HEK293 (cell line): ENCODE data around the gene SYTL5.

Source experiments
- CTCF ChIA-PET: fragments of 350-600 bp; formaldehyde crosslinking; extraction: SDS; loops from one replicate; lab custom pipeline; 2021; ENCODE audit warnings: antibody characterized with exemption; lab: Yijun Ruan, JAX
- POLR2A ChIA-PET: fragments of 300-600 bp; formaldehyde crosslinking; extraction: SDS; loops from one replicate; lab custom pipeline; 2020; ENCODE audit warnings: antibody characterized with exemption, inconsistent platforms; lab: Yijun Ruan, JAX
- H3K27ac ChIP-seq: fragments of 200-500 bp; sonication (Bioruptor generic); 2 replicates; pipeline ENCODE4 v1.5.1; 2014; ENCODE audit warnings: low read depth, low read length, control low read depth, inconsistent platforms; ENCODE audit errors: extremely low read depth
- H3K36me3 ChIP-seq, 2 experiments: fragments of 200-500 bp in 1 of 2; sonication (Bioruptor generic) in 1 of 2; 1 replicate in 1 of 2; 2 replicates in 1 of 2; pipeline ENCODE4 v1.5.1; 2014 to 2017; ENCODE audit warnings: inconsistent platforms in 2 of 2, low read length in 2 of 2; ENCODE audit not compliant: control insufficient read depth in 2 of 2, insufficient read depth in 1 of 2
- H3K4me1 ChIP-seq: fragments of 200-500 bp; sonication (Bioruptor generic); 2 replicates; pipeline ENCODE4 v1.5.1; 2014; ENCODE audit warnings: mild to moderate bottlenecking, low read length, inconsistent platforms; ENCODE audit not compliant: control insufficient read depth, insufficient read depth
- H3K4me3 ChIP-seq: 2 replicates; pipeline ENCODE4 v1.5.1; 2011; ENCODE audit warnings: low read depth, mild to moderate bottlenecking, control low read depth, low read length, moderate library complexity
- H3K9me3 ChIP-seq: fragments of 200-500 bp; sonication (Bioruptor generic); 2 replicates; pipeline ENCODE4 v1.5.1; 2014; ENCODE audit warnings: low read depth, low read length, inconsistent platforms; ENCODE audit not compliant: control insufficient read depth, insufficient read depth
- BCL11B ChIP-seq: fragments of 450-650 bp; formaldehyde crosslinking; IDR thresholded peaks from 2 replicates; pipeline ENCODE4 v1.5.1; 2016; ENCODE audit warnings: low read depth, missing biosample characterization, missing genetic modification characterization
- KLF9 ChIP-seq: fragments of 450-650 bp; formaldehyde crosslinking; IDR thresholded peaks from 2 replicates; pipeline ENCODE4 v1.5.1; 2016; ENCODE audit warnings: missing biosample characterization, missing genetic modification characterization, low read depth
- MYNN ChIP-seq: fragments of 450-650 bp; formaldehyde crosslinking; IDR thresholded peaks from 2 replicates; pipeline ENCODE4 v1.5.1; 2016; ENCODE audit warnings: missing biosample characterization, missing genetic modification characterization, borderline replicate concordance
- RBAK ChIP-seq: fragments of 450-650 bp; formaldehyde crosslinking; IDR thresholded peaks from 2 replicates; pipeline ENCODE4 v1.5.1; 2016; ENCODE audit warnings: missing biosample characterization, missing genetic modification characterization
- SP2 ChIP-seq: fragments of 450-650 bp; formaldehyde crosslinking; IDR thresholded peaks from 2 replicates; pipeline ENCODE4 v1.5.1; 2016; ENCODE audit warnings: missing biosample characterization, missing genetic modification characterization
- ZBTB1 ChIP-seq: fragments of 450-650 bp; formaldehyde crosslinking; IDR thresholded peaks from 2 replicates; pipeline ENCODE4 v1.5.1; 2016; ENCODE audit warnings: missing biosample characterization, missing genetic modification characterization
- ZNF155 ChIP-seq: fragments of 450-650 bp; formaldehyde crosslinking; IDR thresholded peaks from 2 replicates; pipeline ENCODE4 v1.5.1; 2016; ENCODE audit warnings: missing biosample characterization, missing genetic modification characterization
- ZNF174 ChIP-seq: fragments of 450-650 bp; formaldehyde crosslinking; IDR thresholded peaks from 2 replicates; pipeline ENCODE4 v1.5.0; 2017; ENCODE audit warnings: missing biosample characterization, mild to moderate bottlenecking, missing genetic modification characterization
- ZNF2 ChIP-seq: fragments of 450-650 bp; formaldehyde crosslinking; IDR thresholded peaks from 2 replicates; pipeline ENCODE4 v1.5.1; 2016; ENCODE audit warnings: missing biosample characterization, missing genetic modification characterization
- ZNF211 ChIP-seq: fragments of 450-650 bp; formaldehyde crosslinking; IDR thresholded peaks from 2 replicates; pipeline ENCODE4 v1.5.1; 2016; ENCODE audit warnings: low read depth, missing biosample characterization, missing genetic modification characterization
- ZNF24 ChIP-seq: fragments of 450-650 bp; formaldehyde crosslinking; IDR thresholded peaks from 2 replicates; pipeline ENCODE4 v1.5.1; 2016; ENCODE audit warnings: missing biosample characterization, missing genetic modification characterization
- ZNF404 ChIP-seq: fragments of 450-650 bp; formaldehyde crosslinking; IDR thresholded peaks from 2 replicates; pipeline ENCODE4 v1.5.1; 2017; ENCODE audit warnings: missing biosample characterization, missing genetic modification characterization
- ZNF510 ChIP-seq: fragments of 450-650 bp; formaldehyde crosslinking; IDR thresholded peaks from 2 replicates; pipeline ENCODE4 v1.5.1; 2018; ENCODE audit warnings: mild to moderate bottlenecking, missing genetic modification characterization, missing biosample characterization; ENCODE audit not compliant: insufficient replicate concordance
- ZNF600 ChIP-seq: fragments of 450-650 bp; formaldehyde crosslinking; IDR thresholded peaks from 2 replicates; pipeline ENCODE4 v1.5.1; 2016; ENCODE audit warnings: missing biosample characterization, missing genetic modification characterization
- ZNF792 ChIP-seq: fragments of 450-650 bp; formaldehyde crosslinking; IDR thresholded peaks from 2 replicates; pipeline ENCODE4 v1.5.1; 2016; ENCODE audit warnings: missing biosample characterization, missing genetic modification characterization
- ZNF843 ChIP-seq: fragments of 450-650 bp; formaldehyde crosslinking; IDR thresholded peaks from 2 replicates; pipeline ENCODE4 v1.5.1; 2016; ENCODE audit warnings: missing biosample characterization, missing genetic modification characterization
- ZXDB ChIP-seq: fragments of 450-650 bp; formaldehyde crosslinking; IDR thresholded peaks from 2 replicates; pipeline ENCODE4 v1.5.1; 2016; ENCODE audit warnings: missing biosample characterization, missing genetic modification characterization
- TF ChIP-seq, protein P1 (sequence below): fragments of 450-650 bp; formaldehyde crosslinking; IDR thresholded peaks from 2 replicates; pipeline ENCODE4 v1.5.1; 2016; ENCODE audit warnings: missing biosample characterization, missing genetic modification characterization
- TF ChIP-seq, protein P2 (sequence below): IDR thresholded peaks from 2 replicates; pipeline ENCODE4 v1.6.1; 2011; ENCODE audit warnings: mild to moderate bottlenecking, low read depth, low read length, borderline replicate concordance
- TF ChIP-seq, protein P3 (sequence below): fragments of 450-650 bp; formaldehyde crosslinking; IDR thresholded peaks from 2 replicates; pipeline ENCODE4 v1.5.1; 2016; ENCODE audit warnings: missing biosample characterization, missing genetic modification characterization
- TF ChIP-seq, protein P4 (sequence below): fragments of 450-650 bp; formaldehyde crosslinking; IDR thresholded peaks from 2 replicates; pipeline ENCODE4 v1.5.1; 2017; ENCODE audit warnings: missing biosample characterization, missing genetic modification characterization

The SYTL5 gene

DNA sequence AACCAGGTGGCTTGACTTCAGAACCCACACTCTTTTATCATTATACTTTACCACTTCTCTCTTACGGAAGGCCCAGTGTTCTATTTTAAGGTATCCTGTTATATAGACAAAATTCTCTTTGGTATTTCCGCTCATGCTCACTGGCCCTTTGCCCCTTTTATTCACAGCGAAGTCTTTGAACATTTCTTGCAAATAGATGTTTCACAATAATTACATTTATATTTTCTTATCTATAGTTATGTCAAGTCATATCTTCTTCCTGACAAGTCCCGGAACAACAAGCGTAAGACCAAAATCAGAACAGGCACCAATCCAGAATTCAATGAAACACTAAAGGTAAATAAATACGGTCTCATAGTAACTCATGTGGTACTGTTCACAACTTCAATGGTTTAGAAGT, 102.0 kb downstream of the SYTL5 start (continued):
- no peak for TF ChIP-seq ZXDB
- no peak for TF ChIP-seq ZNF600
- TF ChIP-seq ZNF24 (tag by site-specific recombination) = no peak
- TF ChIP-seq ZNF404 (tag by site-specific recombination) = no peak
- no peak for TF ChIP-seq KLF9 (tag by site-specific recombination)
- TF ChIP-seq ZNF174 = no peak
- TF ChIP-seq, protein P1, sequence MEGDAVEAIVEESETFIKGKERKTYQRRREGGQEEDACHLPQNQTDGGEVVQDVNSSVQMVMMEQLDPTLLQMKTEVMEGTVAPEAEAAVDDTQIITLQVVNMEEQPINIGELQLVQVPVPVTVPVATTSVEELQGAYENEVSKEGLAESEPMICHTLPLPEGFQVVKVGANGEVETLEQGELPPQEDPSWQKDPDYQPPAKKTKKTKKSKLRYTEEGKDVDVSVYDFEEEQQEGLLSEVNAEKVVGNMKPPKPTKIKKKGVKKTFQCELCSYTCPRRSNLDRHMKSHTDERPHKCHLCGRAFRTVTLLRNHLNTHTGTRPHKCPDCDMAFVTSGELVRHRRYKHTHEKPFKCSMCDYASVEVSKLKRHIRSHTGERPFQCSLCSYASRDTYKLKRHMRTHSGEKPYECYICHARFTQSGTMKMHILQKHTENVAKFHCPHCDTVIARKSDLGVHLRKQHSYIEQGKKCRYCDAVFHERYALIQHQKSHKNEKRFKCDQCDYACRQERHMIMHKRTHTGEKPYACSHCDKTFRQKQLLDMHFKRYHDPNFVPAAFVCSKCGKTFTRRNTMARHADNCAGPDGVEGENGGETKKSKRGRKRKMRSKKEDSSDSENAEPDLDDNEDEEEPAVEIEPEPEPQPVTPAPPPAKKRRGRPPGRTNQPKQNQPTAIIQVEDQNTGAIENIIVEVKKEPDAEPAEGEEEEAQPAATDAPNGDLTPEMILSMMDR (tag by site-specific recombination) = no peak
- TF ChIP-seq ZNF155 (tag by site-specific recombination) = no peak

DNA sequence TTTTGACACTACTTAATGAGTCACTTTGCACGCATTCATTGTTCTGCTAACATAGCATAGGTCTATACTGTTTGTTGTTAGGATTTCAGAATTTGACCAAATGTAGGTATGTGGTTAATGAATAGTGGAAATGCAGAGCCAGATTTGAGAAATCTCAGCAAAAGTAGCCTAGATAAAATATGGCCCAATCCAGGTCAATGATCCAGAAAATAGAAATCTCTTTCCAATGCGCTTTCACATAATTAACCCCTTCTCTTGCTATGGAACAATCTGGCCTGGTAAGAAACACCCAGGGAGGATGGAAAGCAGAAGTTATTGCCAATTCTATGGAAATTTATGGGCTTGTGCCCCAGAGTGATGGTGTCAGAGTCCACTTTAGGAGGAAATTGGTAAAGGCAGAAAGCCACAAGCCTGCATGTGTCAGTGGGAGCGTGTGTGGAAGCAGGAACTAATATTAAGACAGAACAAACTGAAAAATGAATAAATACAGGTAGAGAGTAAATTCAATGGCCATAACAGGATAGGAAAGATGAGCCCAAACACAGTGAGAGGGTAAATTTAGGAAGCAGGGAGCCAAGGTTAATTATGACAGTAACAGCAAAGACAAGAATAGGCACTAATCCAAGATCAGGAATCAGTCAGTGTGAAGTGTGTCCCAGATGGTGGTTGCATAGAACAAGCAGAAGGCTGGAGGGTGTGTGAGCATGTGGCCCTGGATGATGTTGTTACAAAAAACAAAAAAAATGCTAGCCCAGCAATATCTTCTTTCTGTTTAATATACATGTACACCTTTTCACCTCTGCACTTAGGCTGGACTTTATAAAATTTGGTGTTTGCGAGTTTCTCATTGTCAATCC, 102.9 kb downstream of the SYTL5 start:
- TF ChIP-seq ZBTB1 (no peak), ZNF211 (tag by site-specific recombination) (0 out of 2 replicates have a peak, but pooled peaks have one; percentile 26), SP2 (no peak)
- ChIA-PET POLR2A (no interaction called here), CTCF (no interaction called here)
- H3K36me3 ChIP-seq = peaks cover 0 to 3% of the 10 kb centered on the region in 2 experiments; a peak in 1 of 3 replicates
- H3K27ac ChIP-seq = no peak overlapping the region
- no peak overlapping the region for H3K4me3 ChIP-seq
- H3K9me3 ChIP-seq = no peaks in the 10 kb centered on the region
- no peaks in the 10 kb centered on the region for H3K4me1 ChIP-seq

DNA sequence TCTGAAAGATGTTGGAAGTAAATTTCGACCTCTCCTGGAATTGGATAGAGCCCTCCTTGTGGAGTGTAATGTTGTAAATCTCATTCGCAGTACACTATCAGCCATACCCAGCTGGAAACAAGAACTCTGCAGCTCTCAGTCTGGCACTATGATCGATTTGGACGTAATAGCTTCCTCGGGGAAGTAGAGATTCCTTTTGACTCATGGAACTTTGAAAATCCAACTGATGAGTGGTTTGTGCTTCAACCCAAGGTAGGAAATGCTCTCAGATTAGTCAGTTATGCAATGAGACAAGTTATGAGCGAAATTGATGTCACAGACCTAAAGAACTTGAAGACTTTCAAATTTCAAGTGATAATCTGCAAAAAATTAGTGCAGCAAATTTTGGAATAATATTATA, 103.9 kb downstream of the SYTL5 start:
- Histone ChIP-seq H3K36me3 (peaks cover 0 to 3% of the 10 kb centered on the region in 2 experiments; a peak in 1 of 3 replicates), H3K9me3 (no peaks in the 10 kb centered on the region), H3K27ac (no peak overlapping the region), H3K4me3 (no peak overlapping the region), H3K4me1 (no peaks in the 10 kb centered on the region)
- ChIA-PET POLR2A (no interaction called here), CTCF (no interaction called here)
- TF ChIP-seq BCL11B (tag by site-specific recombination) (no peak), ZNF843 (tag by site-specific recombination) (no peak), MYNN (tag by site-specific recombination) (no peak), ZNF792 (tag by site-specific recombination) (no peak), RBAK (tag by site-specific recombination) (no peak), ZNF510 (no peak), ZXDB (no peak), ZNF2 (no peak)
- TF ChIP-seq, protein P2, sequence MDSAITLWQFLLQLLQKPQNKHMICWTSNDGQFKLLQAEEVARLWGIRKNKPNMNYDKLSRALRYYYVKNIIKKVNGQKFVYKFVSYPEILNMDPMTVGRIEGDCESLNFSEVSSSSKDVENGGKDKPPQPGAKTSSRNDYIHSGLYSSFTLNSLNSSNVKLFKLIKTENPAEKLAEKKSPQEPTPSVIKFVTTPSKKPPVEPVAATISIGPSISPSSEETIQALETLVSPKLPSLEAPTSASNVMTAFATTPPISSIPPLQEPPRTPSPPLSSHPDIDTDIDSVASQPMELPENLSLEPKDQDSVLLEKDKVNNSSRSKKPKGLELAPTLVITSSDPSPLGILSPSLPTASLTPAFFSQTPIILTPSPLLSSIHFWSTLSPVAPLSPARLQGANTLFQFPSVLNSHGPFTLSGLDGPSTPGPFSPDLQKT = no peak
- TF ChIP-seq, protein P3, sequence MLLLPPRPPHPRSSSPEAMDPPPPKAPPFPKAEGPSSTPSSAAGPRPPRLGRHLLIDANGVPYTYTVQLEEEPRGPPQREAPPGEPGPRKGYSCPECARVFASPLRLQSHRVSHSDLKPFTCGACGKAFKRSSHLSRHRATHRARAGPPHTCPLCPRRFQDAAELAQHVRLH = no peak
- TF ChIP-seq, protein P4, sequence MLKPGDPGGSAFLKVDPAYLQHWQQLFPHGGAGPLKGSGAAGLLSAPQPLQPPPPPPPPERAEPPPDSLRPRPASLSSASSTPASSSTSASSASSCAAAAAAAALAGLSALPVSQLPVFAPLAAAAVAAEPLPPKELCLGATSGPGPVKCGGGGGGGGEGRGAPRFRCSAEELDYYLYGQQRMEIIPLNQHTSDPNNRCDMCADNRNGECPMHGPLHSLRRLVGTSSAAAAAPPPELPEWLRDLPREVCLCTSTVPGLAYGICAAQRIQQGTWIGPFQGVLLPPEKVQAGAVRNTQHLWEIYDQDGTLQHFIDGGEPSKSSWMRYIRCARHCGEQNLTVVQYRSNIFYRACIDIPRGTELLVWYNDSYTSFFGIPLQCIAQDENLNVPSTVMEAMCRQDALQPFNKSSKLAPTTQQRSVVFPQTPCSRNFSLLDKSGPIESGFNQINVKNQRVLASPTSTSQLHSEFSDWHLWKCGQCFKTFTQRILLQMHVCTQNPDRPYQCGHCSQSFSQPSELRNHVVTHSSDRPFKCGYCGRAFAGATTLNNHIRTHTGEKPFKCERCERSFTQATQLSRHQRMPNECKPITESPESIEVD (tag by site-specific recombination) = no peak
- TF ChIP-seq, all 188 proteins: peak for 0
